HEK293 (cell line): ENCODE measurements around the gene ANXA10.

ENCODE experiments used
- CTCF ChIA-PET: fragments of 350-600 bp; formaldehyde crosslinking; extraction: SDS; loops from one replicate; lab custom pipeline; 2021; ENCODE audit warnings: antibody characterized with exemption; lab: Yijun Ruan, JAX
- POLR2A ChIA-PET: fragments of 300-600 bp; formaldehyde crosslinking; extraction: SDS; loops from one replicate; lab custom pipeline; 2020; ENCODE audit warnings: antibody characterized with exemption, inconsistent platforms; lab: Yijun Ruan, JAX
- H3K27ac ChIP-seq: fragments of 200-500 bp; sonication (Bioruptor generic); 2 replicates; pipeline ENCODE4 v1.5.1; 2014; ENCODE audit warnings: low read depth, low read length, control low read depth, inconsistent platforms; ENCODE audit errors: extremely low read depth
- H3K36me3 ChIP-seq, 2 experiments: fragments of 200-500 bp in 1 of 2; sonication (Bioruptor generic) in 1 of 2; 1 replicate in 1 of 2; 2 replicates in 1 of 2; pipeline ENCODE4 v1.5.1; 2014 to 2017; ENCODE audit warnings: inconsistent platforms in 2 of 2, low read length in 2 of 2; ENCODE audit not compliant: control insufficient read depth in 2 of 2, insufficient read depth in 1 of 2
- H3K4me1 ChIP-seq: fragments of 200-500 bp; sonication (Bioruptor generic); 2 replicates; pipeline ENCODE4 v1.5.1; 2014; ENCODE audit warnings: mild to moderate bottlenecking, low read length, inconsistent platforms; ENCODE audit not compliant: control insufficient read depth, insufficient read depth
- H3K4me3 ChIP-seq: 2 replicates; pipeline ENCODE4 v1.5.1; 2011; ENCODE audit warnings: low read depth, mild to moderate bottlenecking, control low read depth, low read length, moderate library complexity
- H3K9me3 ChIP-seq: fragments of 200-500 bp; sonication (Bioruptor generic); 2 replicates; pipeline ENCODE4 v1.5.1; 2014; ENCODE audit warnings: low read depth, low read length, inconsistent platforms; ENCODE audit not compliant: control insufficient read depth, insufficient read depth
- CTCF ChIP-seq: fragments of 450-650 bp; formaldehyde crosslinking; IDR thresholded peaks from 2 replicates; pipeline ENCODE4 v1.5.1; 2016; ENCODE audit warnings: missing biosample characterization, missing genetic modification characterization
- MYNN ChIP-seq: fragments of 450-650 bp; formaldehyde crosslinking; IDR thresholded peaks from 2 replicates; pipeline ENCODE4 v1.5.1; 2016; ENCODE audit warnings: missing biosample characterization, missing genetic modification characterization, borderline replicate concordance
- OSR2 ChIP-seq: fragments of 450-650 bp; formaldehyde crosslinking; IDR thresholded peaks from 2 replicates; pipeline ENCODE4 v1.5.1; 2016; ENCODE audit warnings: missing biosample characterization, missing genetic modification characterization
- PRDM10 ChIP-seq: fragments of 450-650 bp; formaldehyde crosslinking; IDR thresholded peaks from 2 replicates; pipeline ENCODE4 v1.5.1; 2016; ENCODE audit warnings: missing biosample characterization, missing genetic modification characterization
- SCRT1 ChIP-seq: fragments of 450-650 bp; formaldehyde crosslinking; IDR thresholded peaks from 2 replicates; pipeline ENCODE4 v1.5.1; 2016; ENCODE audit warnings: missing biosample characterization, missing genetic modification characterization, borderline replicate concordance
- SP3 ChIP-seq: fragments of 450-650 bp; formaldehyde crosslinking; IDR thresholded peaks from 2 replicates; pipeline ENCODE4 v1.5.1; 2016; ENCODE audit warnings: missing biosample characterization, missing genetic modification characterization
- ZBTB48 ChIP-seq: fragments of 450-650 bp; formaldehyde crosslinking; IDR thresholded peaks from 2 replicates; pipeline ENCODE4 v1.5.1; 2016; ENCODE audit warnings: missing biosample characterization, missing genetic modification characterization
- ZEB2 ChIP-seq: fragments of 450-650 bp; formaldehyde crosslinking; IDR thresholded peaks from 2 replicates; pipeline ENCODE4 v1.5.1; 2016; ENCODE audit warnings: missing biosample characterization, missing genetic modification characterization
- ZFP37 ChIP-seq: fragments of 450-650 bp; formaldehyde crosslinking; IDR thresholded peaks from 2 replicates; pipeline ENCODE4 v1.5.1; 2016; ENCODE audit warnings: missing biosample characterization, missing genetic modification characterization
- ZFP41 ChIP-seq: fragments of 450-650 bp; formaldehyde crosslinking; IDR thresholded peaks from 2 replicates; pipeline ENCODE4 v1.5.1; 2016; ENCODE audit warnings: missing biosample characterization, missing genetic modification characterization, borderline replicate concordance
- ZNF10 ChIP-seq: fragments of 450-650 bp; formaldehyde crosslinking; IDR thresholded peaks from 2 replicates; pipeline ENCODE4 v1.5.1; 2017; ENCODE audit warnings: missing biosample characterization, missing genetic modification characterization
- ZNF121 ChIP-seq: fragments of 450-650 bp; formaldehyde crosslinking; IDR thresholded peaks from 2 replicates; pipeline ENCODE4 v1.5.1; 2016; ENCODE audit warnings: missing biosample characterization, missing genetic modification characterization
- ZNF146 ChIP-seq: fragments of 450-650 bp; formaldehyde crosslinking; IDR thresholded peaks from 2 replicates; pipeline ENCODE4 v1.5.1; 2016; ENCODE audit warnings: missing biosample characterization, missing genetic modification characterization
- ZNF169 ChIP-seq: fragments of 450-650 bp; formaldehyde crosslinking; IDR thresholded peaks from 2 replicates; pipeline ENCODE4 v1.5.1; 2016; ENCODE audit warnings: missing biosample characterization, missing genetic modification characterization
- ZNF48 ChIP-seq: fragments of 450-650 bp; formaldehyde crosslinking; IDR thresholded peaks from 2 replicates; pipeline ENCODE4 v1.5.1; 2016; ENCODE audit warnings: missing biosample characterization, missing genetic modification characterization
- ZNF529 ChIP-seq: fragments of 450-650 bp; formaldehyde crosslinking; IDR thresholded peaks from 2 replicates; pipeline ENCODE4 v1.5.1; 2017; ENCODE audit warnings: missing genetic modification characterization, missing biosample characterization; ENCODE audit not compliant: insufficient replicate concordance
- ZNF571 ChIP-seq: fragments of 450-650 bp; formaldehyde crosslinking; IDR thresholded peaks from 2 replicates; pipeline ENCODE4 v1.5.0; 2017; ENCODE audit warnings: missing biosample characterization, missing genetic modification characterization
- ZNF677 ChIP-seq: fragments of 450-650 bp; IDR thresholded peaks from 2 replicates; pipeline ENCODE4 v1.5.0; 2018; ENCODE audit warnings: missing biosample characterization, mild to moderate bottlenecking, missing genetic modification characterization, moderate library complexity
- ZNF768 ChIP-seq: fragments of 450-650 bp; formaldehyde crosslinking; IDR thresholded peaks from 2 replicates; pipeline ENCODE4 v1.5.1; 2018; ENCODE audit warnings: missing biosample characterization, mild to moderate bottlenecking, missing genetic modification characterization
- TF ChIP-seq, protein P1 (sequence below): fragments of 450-650 bp; formaldehyde crosslinking; IDR thresholded peaks from 2 replicates; pipeline ENCODE4 v1.5.1; 2016; ENCODE audit warnings: missing biosample characterization, missing genetic modification characterization
- TF ChIP-seq, protein P2 (sequence below): fragments of 450-650 bp; formaldehyde crosslinking; IDR thresholded peaks from 2 replicates; pipeline ENCODE4 v1.5.1; 2016; ENCODE audit warnings: missing biosample characterization, missing genetic modification characterization
- TF ChIP-seq, protein P3 (sequence below): fragments of 450-650 bp; IDR thresholded peaks from 2 replicates; pipeline ENCODE4 v1.5.1; 2018; ENCODE audit warnings: missing biosample characterization, missing genetic modification characterization

Gene ANXA10

DNA sequence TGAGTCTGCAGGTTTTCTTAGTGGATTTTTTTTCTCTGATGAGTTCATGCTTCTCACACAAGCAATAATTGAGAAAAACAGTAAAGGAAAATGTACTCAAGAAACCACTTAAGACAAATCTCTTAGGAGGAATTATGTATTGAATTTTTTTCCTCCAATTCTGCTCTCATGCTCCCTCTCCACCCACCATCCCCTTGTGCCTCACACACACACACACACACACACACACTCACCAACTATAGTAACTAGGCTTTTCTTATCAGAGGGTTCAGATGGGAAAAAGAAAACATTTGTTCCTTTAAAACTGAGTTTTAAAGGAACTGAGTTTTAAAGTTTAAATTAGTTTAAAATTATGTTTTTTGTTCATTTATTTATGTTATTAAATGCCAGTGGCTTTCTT is 47.0 kb upstream of the ANXA10 start (continued):
- TF ChIP-seq, protein P1, sequence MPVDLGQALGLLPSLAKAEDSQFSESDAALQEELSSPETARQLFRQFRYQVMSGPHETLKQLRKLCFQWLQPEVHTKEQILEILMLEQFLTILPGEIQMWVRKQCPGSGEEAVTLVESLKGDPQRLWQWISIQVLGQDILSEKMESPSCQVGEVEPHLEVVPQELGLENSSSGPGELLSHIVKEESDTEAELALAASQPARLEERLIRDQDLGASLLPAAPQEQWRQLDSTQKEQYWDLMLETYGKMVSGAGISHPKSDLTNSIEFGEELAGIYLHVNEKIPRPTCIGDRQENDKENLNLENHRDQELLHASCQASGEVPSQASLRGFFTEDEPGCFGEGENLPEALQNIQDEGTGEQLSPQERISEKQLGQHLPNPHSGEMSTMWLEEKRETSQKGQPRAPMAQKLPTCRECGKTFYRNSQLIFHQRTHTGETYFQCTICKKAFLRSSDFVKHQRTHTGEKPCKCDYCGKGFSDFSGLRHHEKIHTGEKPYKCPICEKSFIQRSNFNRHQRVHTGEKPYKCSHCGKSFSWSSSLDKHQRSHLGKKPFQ: no peak

DNA sequence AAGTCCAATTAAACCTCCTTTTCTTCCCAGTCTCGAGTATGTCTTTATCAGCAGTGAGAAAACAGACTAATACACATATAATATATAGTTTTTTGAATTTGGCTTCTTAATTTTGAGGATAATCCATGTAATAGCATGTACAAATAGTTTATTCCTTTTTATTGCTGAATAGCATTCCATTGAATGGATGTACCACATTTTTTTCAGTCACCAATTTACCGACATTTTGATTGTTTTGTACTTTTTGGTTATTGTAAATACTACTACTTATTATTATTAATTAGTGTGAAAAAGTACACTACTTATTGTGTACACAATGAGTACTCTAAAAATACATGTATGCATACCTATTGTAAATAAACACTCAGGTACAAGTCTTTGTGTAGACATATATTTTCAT is 42.3 kb upstream of the ANXA10 start:
- no peaks in the 10 kb centered on the region for H3K9me3 ChIP-seq
- TF ChIP-seq ZFP41 (no peak), ZNF677 (tag by site-specific recombination) (no peak), OSR2 (tag by site-specific recombination) (no peak), ZNF146 (tag by site-specific recombination) (no peak)
- CTCF ChIA-PET: no interaction called here

GRCh38 chr4:168051526-168051925 is 40.8 kb upstream of the ANXA10 start:
- Histone ChIP-seq H3K4me3 (no peak overlapping the region), H3K36me3 (no peaks in the 10 kb centered on the region), H3K27ac (no peak overlapping the region), H3K9me3 (no peaks in the 10 kb centered on the region), H3K4me1 (no peaks in the 10 kb centered on the region)
- ChIA-PET POLR2A (no interaction called here), CTCF (no interaction called here)
- TF ChIP-seq SCRT1 (tag by site-specific recombination) (no peak), ZBTB48 (tag by site-specific recombination) (no peak), ZNF529 (no peak), ZFP37 (tag by site-specific recombination) (no peak), ZNF169 (tag by site-specific recombination) (no peak), ZNF768 (tag by site-specific recombination) (no peak), SP3 (no peak), MYNN (tag by site-specific recombination) (no peak), ZNF10 (no peak), ZEB2 (tag by site-specific recombination) (no peak), CTCF (tag by site-specific recombination) (no peak), ZNF48 (tag by site-specific recombination) (no peak), ZNF121 (tag by site-specific recombination) (no peak), PRDM10 (tag by site-specific recombination) (no peak), ZNF571 (tag by site-specific recombination) (no peak)
- TF ChIP-seq, protein P1: no peak
- TF ChIP-seq, protein P2, sequence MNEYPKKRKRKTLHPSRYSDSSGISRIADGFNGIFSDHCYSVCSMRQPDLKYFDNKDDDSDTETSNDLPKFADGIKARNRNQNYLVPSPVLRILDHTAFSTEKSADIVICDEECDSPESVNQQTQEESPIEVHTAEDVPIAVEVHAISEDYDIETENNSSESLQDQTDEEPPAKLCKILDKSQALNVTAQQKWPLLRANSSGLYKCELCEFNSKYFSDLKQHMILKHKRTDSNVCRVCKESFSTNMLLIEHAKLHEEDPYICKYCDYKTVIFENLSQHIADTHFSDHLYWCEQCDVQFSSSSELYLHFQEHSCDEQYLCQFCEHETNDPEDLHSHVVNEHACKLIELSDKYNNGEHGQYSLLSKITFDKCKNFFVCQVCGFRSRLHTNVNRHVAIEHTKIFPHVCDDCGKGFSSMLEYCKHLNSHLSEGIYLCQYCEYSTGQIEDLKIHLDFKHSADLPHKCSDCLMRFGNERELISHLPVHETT (tag by site-specific recombination): no peak
- TF ChIP-seq, protein P3, sequence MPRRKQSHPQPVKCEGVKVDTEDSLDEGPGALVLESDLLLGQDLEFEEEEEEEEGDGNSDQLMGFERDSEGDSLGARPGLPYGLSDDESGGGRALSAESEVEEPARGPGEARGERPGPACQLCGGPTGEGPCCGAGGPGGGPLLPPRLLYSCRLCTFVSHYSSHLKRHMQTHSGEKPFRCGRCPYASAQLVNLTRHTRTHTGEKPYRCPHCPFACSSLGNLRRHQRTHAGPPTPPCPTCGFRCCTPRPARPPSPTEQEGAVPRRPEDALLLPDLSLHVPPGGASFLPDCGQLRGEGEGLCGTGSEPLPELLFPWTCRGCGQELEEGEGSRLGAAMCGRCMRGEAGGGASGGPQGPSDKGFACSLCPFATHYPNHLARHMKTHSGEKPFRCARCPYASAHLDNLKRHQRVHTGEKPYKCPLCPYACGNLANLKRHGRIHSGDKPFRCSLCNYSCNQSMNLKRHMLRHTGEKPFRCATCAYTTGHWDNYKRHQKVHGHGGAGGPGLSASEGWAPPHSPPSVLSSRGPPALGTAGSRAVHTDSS (tag by site-specific recombination): no peak

More for the DNA sequence above, 42.3 kb upstream of the ANXA10 start:
- Histone ChIP-seq H3K4me1 (no peaks in the 10 kb centered on the region), H3K4me3 (no peak overlapping the region), H3K36me3 (no peaks in the 10 kb centered on the region), H3K27ac (no peak overlapping the region)
- POLR2A ChIA-PET: no interaction called here
